IPS-NIHi11 (cell line): ENCODE results near the gene DHRS7B.
"Not testable (repeated sequence)": the region's sequence is repeated elsewhere in the genome, so short reads cannot be mapped to it uniquely, and the experiment has no call there.

Source experiments
- DNase-seq: peaks from one replicate; pipeline ENCODE4 v3.0.0; 2012; ENCODE audit warnings: mixed read lengths, low spot score

Gene DHRS7B

DNA sequence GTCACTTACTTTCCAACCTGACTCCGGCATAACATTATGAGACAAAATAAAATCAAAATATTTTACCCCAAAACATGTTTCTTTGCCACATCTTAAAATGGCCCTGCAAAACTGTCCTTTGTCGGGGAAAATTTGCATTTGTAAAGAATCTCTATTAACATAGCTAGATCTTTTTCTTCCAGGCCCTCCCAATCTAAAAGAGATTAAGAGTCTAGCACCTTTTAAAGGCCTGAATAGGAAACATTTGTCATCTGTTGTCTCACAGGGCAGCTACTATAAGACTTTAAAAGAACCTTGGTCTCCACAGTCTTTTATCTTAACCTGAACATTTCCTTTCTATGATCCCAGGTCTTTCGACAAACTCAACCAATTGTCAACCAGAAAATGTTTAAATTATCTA, 18.1 kb upstream of the DHRS7B start:
- no peak for DNase-seq

DNA sequence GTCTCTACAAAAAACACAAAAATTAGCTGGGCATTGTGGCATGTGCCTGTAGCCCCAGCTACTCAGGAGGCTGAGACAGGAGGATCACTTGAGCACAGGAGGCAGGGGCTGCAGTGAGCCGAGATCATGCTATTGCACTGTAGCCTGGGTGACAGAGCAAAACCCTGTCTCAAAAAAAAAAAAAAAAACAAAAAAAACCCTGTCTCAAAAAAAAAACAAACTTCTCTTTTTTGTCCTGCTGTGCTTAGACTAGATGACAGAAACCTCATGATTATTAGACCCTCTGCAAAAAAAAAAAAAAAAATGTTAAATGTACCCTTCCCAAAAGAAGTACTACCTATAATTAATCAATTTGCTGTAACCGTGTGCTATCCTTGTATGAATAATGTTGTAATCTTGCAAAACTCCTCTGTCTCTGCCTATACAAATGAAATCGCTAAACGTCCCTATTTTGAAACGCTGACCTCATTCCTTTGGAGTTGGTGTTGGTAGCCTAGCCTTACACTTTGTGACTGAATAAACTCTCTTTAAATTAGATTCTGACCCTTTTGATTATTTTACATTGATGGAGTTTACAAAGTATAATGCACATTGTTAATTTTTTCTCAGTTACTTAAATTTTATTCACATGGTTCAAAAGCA, 13.6 kb upstream of the DHRS7B start:
- no peak for DNase-seq

DNA sequence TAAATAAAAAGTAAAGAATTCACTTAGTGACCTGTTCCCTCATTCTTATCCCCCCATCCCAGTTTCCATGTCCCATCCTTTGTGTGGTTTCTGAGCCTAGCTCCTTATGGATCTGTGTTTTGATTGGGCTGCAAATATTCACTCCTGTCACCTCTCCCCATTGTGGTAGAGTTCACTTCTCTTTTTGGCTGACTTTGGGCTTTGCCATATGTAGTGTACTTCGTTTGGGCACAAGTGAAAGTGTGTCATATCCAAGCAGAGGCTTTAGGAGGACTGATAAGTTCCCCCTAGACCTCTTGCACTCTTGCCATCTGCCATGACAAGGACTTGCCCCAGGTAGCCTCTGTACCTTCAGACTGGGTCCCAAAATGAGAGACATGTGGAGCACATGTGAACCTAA, 13.0 kb upstream of the DHRS7B start:
- no peak for DNase-seq

DNA sequence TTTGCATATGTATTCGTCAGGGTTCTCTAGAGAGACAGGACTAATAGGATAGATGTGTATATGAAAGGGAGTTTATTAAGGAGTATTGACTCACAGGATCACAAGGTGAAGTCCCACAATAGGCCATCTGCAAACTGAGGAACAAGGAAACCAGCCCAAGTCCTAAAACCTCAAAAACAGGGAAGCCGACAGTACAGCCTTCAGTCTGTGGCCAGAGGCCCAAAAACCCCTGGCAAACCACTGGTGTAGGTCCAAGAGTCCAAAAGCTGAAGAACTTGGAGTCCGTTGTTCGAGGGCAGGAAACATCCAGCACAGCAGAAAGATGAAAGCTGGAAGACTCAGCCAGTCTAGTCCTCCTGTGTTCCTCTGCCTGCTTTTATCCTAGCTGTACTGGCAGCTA, 12.0 kb upstream of the DHRS7B start:
- DNase-seq: not testable (repeated sequence)

DNA sequence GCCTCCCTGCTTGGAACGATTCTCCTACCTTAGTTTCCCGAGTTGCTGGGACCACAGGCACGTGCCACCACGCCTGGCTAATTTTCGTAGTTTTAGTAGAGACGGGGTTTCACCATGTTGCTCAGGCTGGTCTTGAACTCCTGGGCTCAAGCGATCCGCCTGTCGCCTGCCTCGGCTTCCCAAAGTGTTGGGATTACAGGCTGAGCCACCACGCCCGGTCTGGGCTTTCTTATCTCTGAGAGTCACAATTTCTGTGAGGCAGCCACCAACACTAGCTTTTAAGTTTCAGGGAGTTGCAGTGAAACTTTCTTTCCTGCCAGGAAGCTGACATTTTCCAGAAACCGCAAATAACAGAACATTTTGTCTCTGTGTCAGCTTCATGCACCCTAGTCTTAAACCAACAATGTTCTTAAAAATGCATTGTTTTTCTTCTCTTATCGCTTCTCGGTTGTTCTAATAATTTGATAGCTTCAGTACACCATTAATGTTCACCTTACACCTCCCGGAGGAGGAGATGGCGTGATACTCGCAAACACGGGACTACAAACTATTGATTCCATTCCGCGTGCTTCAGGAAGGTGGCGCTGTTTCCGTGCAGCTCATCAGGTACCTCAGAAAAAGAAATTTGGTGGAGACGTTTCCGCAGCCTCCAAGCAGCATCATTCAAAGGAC, 7.4 kb upstream of the DHRS7B start:
- peak; percentile 80 for DNase-seq

DNA sequence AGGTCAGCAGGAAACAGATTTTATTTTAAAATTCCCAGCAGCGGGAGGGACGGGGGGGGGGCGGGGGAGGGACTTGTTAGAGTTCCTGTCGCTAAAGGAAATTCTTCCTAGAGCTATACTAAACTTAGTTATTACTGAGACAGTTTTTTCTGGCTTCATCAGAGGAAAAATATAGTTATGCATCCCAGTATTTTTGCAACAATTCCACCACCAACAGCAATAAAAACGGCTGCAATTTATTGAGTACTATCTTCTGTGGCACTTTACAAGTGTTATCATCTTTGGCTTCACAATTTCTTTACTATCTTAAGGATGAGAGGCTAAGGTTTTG, 6.9 kb upstream of the DHRS7B start:
- no peak for DNase-seq

DNA sequence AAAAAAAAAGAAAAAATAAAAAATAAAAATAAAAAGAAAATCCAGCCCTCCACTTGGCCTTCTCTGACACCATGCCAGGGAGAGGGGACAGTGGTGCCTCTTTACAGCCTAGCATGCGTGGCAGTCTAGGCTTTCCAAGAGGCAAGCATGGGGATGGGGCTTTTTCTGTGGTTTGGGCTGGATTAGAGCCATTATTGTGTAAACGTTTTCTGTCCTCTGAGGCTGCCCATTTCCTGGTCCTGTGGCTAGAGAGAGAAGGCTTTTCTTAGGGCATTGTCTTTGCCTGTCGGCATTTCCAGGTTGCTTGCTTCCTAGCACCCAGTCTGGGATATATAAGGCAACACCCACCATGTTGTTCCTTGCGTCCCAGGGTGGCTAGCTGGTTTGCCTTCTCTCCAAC, 2.7 kb upstream of the DHRS7B start:
- no peak for DNase-seq

DNA sequence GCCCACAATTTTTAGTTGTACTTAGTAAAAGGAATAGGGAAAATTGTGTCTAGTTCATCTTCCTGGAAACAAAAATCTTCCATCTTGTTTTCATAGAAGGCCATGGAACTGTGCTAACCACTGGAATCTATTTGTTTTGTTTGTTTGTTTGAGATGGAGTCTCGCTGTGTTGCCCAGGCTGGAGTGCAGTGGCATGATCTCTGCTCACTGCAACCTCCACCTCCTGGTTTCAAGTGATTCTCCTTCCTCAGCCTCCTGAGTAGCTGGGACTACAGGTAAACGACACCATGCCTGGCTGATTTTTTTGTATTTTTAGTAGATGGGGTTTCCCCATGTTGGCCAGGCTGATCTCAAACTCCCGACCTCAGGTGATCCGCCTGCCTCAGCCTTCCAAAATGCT, 2.2 kb upstream of the DHRS7B start:
- DNase-seq: not testable (repeated sequence)

DNA sequence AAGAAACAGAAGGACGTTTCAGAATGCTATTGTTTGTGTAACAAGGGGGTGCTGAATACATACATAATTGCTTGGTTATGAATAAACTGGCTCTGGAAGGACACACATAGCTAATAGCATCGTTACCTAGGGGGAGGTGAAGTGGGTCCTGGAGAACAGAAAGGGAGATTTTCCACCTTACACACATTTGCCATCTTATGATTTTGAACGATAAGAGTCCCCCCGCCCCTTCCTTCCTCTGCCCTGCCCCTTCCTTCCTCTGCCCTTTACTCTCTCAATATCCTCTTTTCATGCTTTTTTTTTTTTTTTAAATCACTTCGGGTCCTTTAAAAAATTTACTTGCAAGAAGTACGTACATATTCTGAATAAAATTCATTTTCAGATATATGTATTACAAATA, 902 bp upstream of the DHRS7B start:
- DNase-seq: no peak

DNA sequence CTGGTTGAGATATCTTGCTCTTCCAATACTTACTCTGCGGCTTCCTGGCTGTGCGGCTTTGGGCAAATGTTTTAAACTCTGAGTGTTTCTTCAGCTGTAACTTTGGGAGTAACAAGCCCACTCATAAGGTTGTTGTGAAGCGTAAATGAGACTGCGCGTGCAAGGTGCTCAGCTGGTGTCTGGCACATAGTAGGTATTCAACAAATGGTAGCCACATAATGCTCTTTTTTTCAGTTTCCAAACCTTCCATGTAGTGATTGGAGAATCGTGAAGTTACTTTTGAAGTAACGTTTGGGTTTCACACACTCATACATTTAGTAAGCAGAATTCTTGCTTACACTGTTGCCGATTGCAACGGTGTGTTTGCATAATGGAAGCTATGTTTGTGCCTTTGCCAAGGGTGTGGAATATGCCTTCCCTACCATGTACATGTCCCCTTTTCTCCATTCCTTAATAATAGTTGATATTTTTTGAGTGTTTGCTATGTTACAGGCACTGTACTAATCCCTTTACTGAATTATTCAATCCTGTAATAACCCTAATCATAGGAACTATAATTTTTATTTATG, 829 bp downstream of the DHRS7B start:
- no peak for DNase-seq

DNA sequence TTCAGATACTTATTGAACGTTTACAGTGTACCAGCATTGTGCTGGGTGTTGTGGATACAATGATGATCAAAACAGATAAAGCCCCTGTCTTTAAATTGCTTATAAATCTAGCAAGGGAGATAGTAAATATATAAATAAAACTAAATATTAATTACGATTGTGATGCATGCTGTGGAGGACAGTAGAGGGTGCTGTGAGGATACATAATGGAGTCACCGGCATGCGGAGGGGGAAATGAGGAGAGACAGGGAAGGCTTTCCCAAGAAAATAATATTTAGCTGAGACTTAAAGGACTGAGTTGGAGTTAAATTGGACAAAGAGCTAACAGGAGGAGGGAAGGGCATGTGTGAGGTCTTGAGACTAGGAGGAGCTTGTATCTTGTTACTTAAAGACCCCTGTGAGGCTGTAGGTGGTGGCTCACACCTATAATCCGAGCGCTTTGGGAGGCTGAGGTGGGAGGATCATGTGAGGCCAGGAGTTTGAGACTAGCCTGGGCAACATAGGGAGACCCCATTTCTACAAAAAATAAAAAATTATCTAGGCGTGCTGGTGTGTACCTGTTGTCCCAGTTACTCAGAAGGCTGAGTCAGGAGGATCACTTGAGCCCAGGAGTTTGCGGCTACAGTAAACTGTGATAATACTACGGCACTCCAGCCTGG, 2.4 kb downstream of the DHRS7B start:
- no peak for DNase-seq

DNA sequence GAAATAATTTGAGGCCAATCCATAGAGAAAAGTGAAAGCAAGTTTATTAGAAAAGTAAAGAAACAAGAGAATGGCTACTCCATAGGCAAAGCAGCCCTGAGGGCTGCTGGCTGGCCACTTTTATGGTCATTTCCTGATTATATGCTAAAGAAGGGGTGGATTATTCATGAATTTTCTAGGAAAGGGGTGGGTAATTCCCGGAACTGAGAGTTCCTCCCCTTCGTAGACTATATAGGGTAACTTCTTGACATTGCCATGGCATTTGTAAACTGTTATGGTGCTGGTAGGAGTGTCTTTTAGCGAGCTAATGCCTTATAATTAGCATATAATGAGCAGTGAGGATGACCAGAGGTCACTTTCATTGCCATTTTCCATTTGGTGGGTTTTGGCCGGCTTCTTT, 4.4 kb downstream of the DHRS7B start:
- DNase-seq: no peak

DNA sequence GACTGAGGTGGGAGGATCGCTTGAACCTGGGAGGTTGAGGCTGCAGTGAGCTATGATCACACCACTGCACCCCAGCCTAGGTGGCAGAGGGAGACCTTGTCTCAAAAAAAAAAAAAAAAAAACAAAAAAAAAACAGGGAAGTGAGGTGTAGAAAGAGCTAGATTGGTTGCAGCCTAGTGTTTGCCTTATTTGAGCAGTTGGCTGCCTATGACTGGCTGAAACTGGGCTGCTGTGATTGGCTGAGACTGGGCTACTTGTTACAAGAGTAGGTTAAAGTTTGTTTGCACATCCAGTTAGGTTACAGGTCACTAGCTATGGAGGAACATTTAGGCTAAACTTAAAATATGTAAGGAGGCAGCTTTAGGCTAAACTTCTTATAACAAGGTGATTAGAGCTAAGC, 5.7 kb downstream of the DHRS7B start:
- no peak for DNase-seq

DNA sequence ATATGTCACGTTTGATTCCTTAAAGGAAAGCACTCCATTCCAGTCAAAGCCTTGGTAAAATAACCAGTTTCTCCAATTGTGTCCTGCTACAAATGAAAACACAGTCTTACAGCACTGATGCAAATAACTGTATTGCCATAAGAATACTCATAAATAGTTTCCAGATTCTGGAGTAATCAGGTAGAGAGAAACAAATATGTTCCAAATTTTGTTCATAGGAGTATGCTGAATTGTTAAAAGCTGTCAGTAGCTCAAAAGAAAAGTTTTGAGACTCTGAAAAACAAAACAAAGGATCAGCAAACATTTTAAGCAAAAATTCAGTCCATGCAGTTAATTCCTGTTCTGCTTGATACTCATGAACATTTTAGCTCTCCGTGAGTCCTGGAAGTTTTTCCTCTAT, 7.8 kb downstream of the DHRS7B start:
- DNase-seq: no peak

DNA sequence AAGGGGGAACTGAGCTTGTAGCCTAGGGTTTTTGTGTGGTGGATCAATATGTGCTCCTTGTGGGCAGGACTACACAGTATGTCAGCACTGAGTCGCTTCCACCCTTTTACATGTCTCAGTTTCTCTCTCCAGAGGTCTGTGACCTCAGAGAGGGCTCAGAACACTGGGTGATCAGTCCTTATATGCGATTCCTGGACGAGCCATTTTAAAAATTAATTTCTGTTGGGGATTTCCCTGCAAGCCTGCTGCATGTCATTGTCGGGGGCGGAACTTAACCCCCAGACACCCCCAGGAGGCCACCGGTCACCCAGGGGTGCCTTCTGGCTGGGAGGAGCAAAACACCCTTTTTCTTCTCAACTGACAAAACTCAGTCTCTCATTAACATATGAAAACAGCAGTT, 14.1 kb downstream of the DHRS7B start:
- no peak for DNase-seq

DNA sequence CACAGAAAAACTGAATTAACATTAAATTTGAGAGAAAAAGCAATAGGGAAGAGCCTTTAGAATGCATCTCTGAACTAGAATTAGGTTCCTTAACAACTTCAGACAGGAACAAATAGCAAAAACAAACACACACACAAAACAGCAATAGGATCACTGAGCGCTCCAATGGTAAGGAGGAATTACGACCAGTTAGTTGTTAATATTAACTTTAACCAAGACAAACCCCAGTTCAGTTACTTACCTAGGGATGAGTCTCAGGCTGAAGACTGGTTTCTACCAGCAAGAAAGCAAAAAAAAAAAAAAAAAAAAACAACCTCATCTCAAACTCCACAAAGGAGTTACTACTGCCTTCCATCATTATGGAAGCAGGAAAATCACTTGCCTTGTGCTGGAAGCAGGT, 14.6 kb downstream of the DHRS7B start:
- DNase-seq: no peak

DNA sequence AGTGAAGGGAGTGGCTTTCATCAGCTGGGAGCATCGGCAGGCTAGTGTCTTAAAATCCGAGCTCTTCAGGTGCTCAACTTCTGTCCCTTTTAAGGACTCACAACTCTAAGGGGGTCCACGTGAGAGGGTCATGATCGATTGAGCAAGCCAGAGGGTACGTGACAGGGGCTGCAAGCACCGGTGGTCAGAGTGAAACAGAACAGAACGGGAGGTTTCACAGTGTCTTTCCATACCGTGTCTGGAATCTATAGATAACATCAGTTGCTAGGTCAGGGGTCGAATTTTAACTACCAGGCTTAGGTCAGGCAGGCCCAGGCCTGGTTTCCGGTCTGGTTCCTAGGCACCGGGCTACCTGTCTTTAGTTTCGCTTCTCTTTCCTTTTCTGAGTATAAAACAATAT, 15.3 kb downstream of the DHRS7B start:
- DNase-seq: not testable (repeated sequence)

DNA sequence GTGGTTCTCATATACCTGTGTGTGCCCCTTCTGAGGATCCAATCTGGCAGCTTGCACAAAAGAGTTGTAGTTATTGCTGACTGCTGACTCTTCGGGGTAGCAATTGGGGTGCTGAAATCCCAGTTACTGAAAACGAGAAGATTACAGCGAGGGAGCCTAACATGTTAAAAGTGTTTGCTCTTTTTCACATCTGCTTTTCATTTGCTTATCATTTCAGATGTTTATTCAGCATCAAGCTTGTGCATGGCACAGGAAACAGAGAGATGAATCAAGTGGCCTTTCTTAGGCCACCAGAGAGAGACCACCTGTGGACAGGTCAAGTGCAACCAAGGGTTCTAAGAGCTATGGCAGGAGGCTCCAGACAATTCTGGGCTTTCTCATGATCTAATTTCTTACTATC, 16.9 kb downstream of the DHRS7B start:
- no peak for DNase-seq

DNA sequence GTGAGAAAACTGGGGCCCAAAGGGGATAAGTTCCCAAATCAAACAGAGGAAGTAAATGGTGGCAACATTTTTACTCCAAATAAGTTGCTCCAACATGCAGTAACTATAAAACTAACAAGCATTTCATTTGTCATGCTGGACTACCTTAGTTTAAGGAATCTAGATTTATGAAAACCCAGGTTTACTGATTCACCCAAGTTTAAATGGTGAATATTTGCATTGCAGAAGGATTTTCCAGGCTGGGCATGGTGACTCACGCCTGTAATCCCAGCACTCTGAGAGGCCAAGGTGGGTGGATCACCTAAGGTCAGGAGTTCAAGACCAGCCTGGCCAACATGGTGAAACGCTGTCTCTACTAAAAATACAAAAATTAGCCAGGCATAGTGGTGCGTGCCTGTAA, 17.5 kb downstream of the DHRS7B start:
- DNase-seq: not testable (repeated sequence)

DNA sequence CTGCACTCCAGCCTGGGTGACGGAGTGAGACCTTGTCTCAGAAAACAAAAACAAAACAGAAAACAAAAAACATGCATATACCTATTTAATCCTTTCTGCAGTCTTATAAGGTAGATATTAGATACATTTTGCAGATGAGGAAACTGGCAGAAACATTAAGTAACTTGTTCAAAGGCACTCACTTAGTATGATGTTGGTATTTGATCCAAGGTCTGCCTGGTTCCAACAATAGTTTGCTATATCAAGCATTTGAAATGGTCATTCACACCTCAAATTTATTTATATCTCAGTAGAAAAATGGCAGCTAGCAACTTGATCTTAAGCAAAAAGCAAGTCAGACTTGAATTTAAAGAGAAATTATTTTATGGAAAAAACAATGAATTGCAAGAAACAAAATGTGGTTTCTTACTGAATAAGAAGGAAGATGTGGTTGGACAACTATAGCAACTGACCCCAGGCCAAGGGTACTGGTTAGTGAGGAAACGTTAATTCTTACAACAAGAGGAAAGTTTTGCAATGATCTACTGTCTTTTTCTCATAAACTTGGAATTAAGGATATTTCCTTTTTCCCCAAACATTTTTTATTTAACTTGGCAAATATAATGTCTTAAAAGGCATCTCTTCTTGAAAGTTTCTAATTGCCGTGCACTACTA, 19.7 kb downstream of the DHRS7B start:
- no peak for DNase-seq

DNA sequence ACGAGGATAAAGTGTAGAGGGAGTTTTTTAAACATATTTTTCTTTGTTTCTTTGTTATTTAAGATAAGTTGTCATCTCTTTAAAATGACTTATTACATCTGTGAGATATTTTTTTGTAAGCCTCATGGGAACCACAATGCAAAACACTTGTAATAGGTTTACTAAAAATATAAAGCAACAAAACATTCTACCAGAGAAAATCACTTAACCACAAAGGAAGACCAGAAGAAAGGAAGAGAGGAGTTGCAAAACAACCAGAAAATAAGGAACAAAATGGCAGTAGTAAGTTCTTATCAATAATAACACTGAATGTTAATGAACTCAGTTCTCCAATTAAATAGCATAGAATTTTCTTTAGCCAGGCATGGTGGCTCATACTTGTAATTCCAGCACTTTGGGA, 22.9 kb downstream of the DHRS7B start:
- no peak for DNase-seq

DNA sequence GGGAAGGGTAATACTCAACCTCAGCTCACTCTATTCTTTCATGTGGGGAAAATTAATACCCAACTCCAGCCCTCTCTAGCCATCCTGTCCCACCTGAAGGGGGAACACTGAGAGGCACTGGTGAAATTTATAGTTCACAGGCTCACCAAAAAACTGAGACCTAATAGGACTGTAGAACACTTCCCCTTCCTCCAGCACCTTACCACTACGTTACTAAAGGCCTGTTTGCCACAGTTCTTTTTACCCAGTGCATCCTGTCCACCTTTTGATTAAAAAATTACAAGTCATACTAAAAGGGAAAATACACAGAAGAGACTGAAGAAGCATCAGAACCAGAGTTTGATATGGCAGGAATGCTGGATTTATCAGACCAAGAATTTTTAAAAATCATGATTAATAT, 26.0 kb downstream of the DHRS7B start:
- DNase-seq: no peak
